CD14-positive monocyte (primary cell): ENCODE measurements around the gene CCN6. TPM values are rescaled to one million over a fixed set of nuclear protein-coding genes. Genes with fewer than 3 reads are reported as not detected.

ENCODE experiments used
- DNase-seq, 3 donors: peaks; one replicate each; pipeline ENCODE4 v3.0.0-alpha.2; 2011 to 2022
- H2AFZ ChIP-seq: 2 replicates; pipeline ENCODE4 v1.6.0; 2012; ENCODE audit warnings: mild to moderate bottlenecking, low read depth, low read length, inconsistent platforms; ENCODE audit not compliant: insufficient read depth, poor library complexity, severe bottlenecking
- H3K27ac ChIP-seq, 2 donors: 1 replicate in 1 of 2; 2 replicates in 1 of 2; pipeline ENCODE4 v1.5.1; 2012 to 2013; ENCODE audit warnings: low read length in 2 of 2, control low read depth in 1 of 2, inconsistent platforms in 1 of 2, low read depth in 1 of 2, mild to moderate bottlenecking in 1 of 2
- H3K27me3 ChIP-seq, 2 donors: one replicate each; pipeline versions ENCODE4 v1.6.0 to v1.6.1; 2011 to 2013; ENCODE audit warnings: low read length in 2 of 2; ENCODE audit not compliant: control insufficient read depth in 2 of 2, insufficient read depth in 2 of 2
- H3K36me3 ChIP-seq, 2 donors: replicated peaks in 1 of 2; 1 replicate in 1 of 2; 2 replicates in 1 of 2; pipeline versions ENCODE4 v1.5.1 to v1.6.1; 2012 to 2013; ENCODE audit warnings: low read length in 2 of 2, control low read depth in 1 of 2, inconsistent platforms in 1 of 2, mild to moderate bottlenecking in 1 of 2; ENCODE audit not compliant: insufficient read depth in 2 of 2, control insufficient read depth in 1 of 2
- H3K4me1 ChIP-seq, 2 donors: 1 replicate in 1 of 2; 2 replicates in 1 of 2; pipeline versions ENCODE4 v1.5.1 to v1.6.1; 2012 to 2013; ENCODE audit warnings: low read length in 2 of 2, control low read depth in 1 of 2, inconsistent platforms in 1 of 2, mild to moderate bottlenecking in 1 of 2, moderate library complexity in 1 of 2; ENCODE audit not compliant: insufficient read depth in 2 of 2, control insufficient read depth in 1 of 2
- H3K4me2 ChIP-seq: replicated peaks from 2 replicates; pipeline ENCODE3; 2012; ENCODE audit warnings: low read length, moderate library complexity, mild to moderate bottlenecking; ENCODE audit not compliant: poor library complexity, severe bottlenecking; ENCODE audit errors: extremely low read depth
- H3K4me3 ChIP-seq, 3 experiments: fragments of 200-600 bp in 1 of 3; sonication (generic) in 1 of 3; replicated peaks in 1 of 3; 1 replicate in 2 of 3; 2 replicates in 1 of 3; pipeline ENCODE4 v1.5.1; 2011 to 2013; ENCODE audit warnings: low read length in 3 of 3, mild to moderate bottlenecking in 3 of 3, control low read depth in 2 of 3, low read depth in 2 of 3, inconsistent platforms in 1 of 3, moderate library complexity in 1 of 3
- H3K79me2 ChIP-seq: 2 replicates; pipeline ENCODE4 v1.6.0; 2012; ENCODE audit warnings: mild to moderate bottlenecking, control low read depth, inconsistent platforms, low read length, moderate library complexity; ENCODE audit not compliant: insufficient read depth
- H3K9ac ChIP-seq: 2 replicates; pipeline ENCODE4 v1.6.0; 2017; ENCODE audit warnings: low read length, mild to moderate bottlenecking; ENCODE audit not compliant: insufficient read depth, poor library complexity, severe bottlenecking
- H3K9me3 ChIP-seq, 2 donors: replicated peaks in 1 of 2; 1 replicate in 1 of 2; 2 replicates in 1 of 2; pipeline versions ENCODE4 v1.5.1 to v1.6.1; 2012 to 2013; ENCODE audit warnings: low read length in 2 of 2, control low read depth in 1 of 2; ENCODE audit not compliant: control insufficient read depth in 1 of 2, insufficient read depth in 1 of 2
- H4K20me1 ChIP-seq: 2 replicates; pipeline ENCODE4 v1.6.0; 2012; ENCODE audit warnings: mild to moderate bottlenecking, low read length, control low read depth, moderate library complexity; ENCODE audit not compliant: insufficient read depth
- H3K27ac Mint-ChIP-seq, 7 donors: one replicate each; pipeline ENCODE4 v1.8.0; 2020; ENCODE audit warnings: mild to moderate bottlenecking in 7 of 7, mixed read lengths in 7 of 7, moderate library complexity in 6 of 7, inconsistent platforms in 2 of 7
- H3K27me3 Mint-ChIP-seq, 3 donors: one replicate each; pipeline ENCODE4 v1.8.0; 2021 to 2022; ENCODE audit warnings: low read depth in 3 of 3, mild to moderate bottlenecking in 3 of 3, mixed read lengths in 3 of 3, moderate library complexity in 3 of 3, inconsistent platforms in 1 of 3
- H3K36me3 Mint-ChIP-seq, 2 donors: one replicate each; pipeline ENCODE4 v1.8.0; 2020; ENCODE audit warnings: mixed read lengths in 2 of 2, inconsistent platforms in 1 of 2, mild to moderate bottlenecking in 1 of 2
- H3K4me1 Mint-ChIP-seq: one replicate; pipeline ENCODE4 v1.8.0; 2020; ENCODE audit warnings: mild to moderate bottlenecking, mixed read lengths
- H3K4me3 Mint-ChIP-seq, 2 donors: one replicate each; pipeline ENCODE4 v1.8.0; 2020; ENCODE audit warnings: mild to moderate bottlenecking in 2 of 2, mixed read lengths in 2 of 2, moderate library complexity in 1 of 2
- H3K9me3 Mint-ChIP-seq, 7 donors: one replicate each; pipeline ENCODE4 v1.8.0; 2020 to 2022; ENCODE audit warnings: mixed read lengths in 7 of 7, mild to moderate bottlenecking in 6 of 7, moderate library complexity in 6 of 7, inconsistent platforms in 2 of 7
- WGBS: methylation state at CpG from one replicate; pipeline ENCODE4 v1.1.5; 2013; ENCODE audit warnings: missing lambda C conversion rate; ENCODE audit not compliant: insufficient coverage; 5-methylcytosine and 5-hydroxymethylcytosine counted together
- intact Hi-C, 2 donors: fragments of 100-400 bp; cut with micrococcal nuclease; formaldehyde crosslinking; loops; one replicate each; pipeline versions ENCODE4 v1.15.0 to v1.15.1; 2023
- polyA plus RNA-seq, 3 donors: library from polyadenylated mRNA; depleted of rRNA in 1 of 3; unstranded in 2 of 3; stranded (reverse) in 1 of 3; fragments of 300-500 nt in 2 of 3; fragments of >200 nt in 1 of 3; fragmentation: Illumina TruSeq in 2 of 3; gene quantifications; 1 replicate in 2 of 3; 2 replicates in 1 of 3; pipeline ENCODE4 v1.2.3, GENCODE V29; 2012 to 2021
- TF ChIP-seq, protein P1 (sequence below): fragments of 200-600 bp; IDR thresholded peaks from one replicate; pipeline ENCODE4 v1.8.0; 2022; ENCODE audit warnings: antibody characterized with exemption, mild to moderate bottlenecking

The CCN6 gene
- polyA plus RNA-seq, 3 donors, result not detected

DNA sequence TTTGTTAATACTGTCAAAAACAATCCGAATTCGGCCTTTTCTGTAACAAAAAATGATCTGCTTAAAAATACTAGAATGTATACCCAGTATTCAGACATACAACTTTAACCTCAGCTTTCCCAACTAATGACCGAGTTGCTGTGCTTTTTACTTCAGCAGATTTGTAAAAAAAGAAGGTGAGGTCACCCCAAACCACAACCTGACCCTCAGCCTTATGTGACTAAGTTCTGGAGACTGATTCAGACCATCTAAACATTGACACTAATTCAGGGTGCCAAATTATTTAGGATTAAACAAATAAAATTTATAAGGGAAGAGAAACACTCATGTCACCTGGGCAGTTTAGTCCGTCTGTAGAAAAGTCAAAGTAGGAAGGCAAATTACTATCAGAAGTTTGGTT lies 7.7 kb downstream of the CCN6 start:
- Mint-ChIP-seq H3K9me3 (no peaks in the 10 kb centered on the region), H3K4me3 (no peak overlapping the region), H3K36me3 (no peaks in the 10 kb centered on the region), H3K4me1 (no peaks in the 10 kb centered on the region), H3K27ac (no peak overlapping the region), H3K27me3 (no peaks in the 10 kb centered on the region)
- no peak for DNase-seq
- H3K79me2 ChIP-seq, result no peaks in the 10 kb centered on the region
- H2AFZ ChIP-seq, result no peak overlapping the region
- TF ChIP-seq, protein P1, sequence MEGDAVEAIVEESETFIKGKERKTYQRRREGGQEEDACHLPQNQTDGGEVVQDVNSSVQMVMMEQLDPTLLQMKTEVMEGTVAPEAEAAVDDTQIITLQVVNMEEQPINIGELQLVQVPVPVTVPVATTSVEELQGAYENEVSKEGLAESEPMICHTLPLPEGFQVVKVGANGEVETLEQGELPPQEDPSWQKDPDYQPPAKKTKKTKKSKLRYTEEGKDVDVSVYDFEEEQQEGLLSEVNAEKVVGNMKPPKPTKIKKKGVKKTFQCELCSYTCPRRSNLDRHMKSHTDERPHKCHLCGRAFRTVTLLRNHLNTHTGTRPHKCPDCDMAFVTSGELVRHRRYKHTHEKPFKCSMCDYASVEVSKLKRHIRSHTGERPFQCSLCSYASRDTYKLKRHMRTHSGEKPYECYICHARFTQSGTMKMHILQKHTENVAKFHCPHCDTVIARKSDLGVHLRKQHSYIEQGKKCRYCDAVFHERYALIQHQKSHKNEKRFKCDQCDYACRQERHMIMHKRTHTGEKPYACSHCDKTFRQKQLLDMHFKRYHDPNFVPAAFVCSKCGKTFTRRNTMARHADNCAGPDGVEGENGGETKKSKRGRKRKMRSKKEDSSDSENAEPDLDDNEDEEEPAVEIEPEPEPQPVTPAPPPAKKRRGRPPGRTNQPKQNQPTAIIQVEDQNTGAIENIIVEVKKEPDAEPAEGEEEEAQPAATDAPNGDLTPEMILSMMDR, result no peak
- H3K27me3 ChIP-seq, result no peaks in the 10 kb centered on the region
- intact Hi-C loops, result no loop called here
- H3K27ac ChIP-seq, result no peak overlapping the region
- H3K4me1 ChIP-seq, result no peaks in the 10 kb centered on the region
- WGBS, result no CpG with 5 or more reads among the region's 4 CpGs
- no peaks in the 10 kb centered on the region for H3K36me3 ChIP-seq
- H4K20me1 ChIP-seq, result no peaks in the 10 kb centered on the region
- no peaks in the 10 kb centered on the region for H3K9me3 ChIP-seq
- no peak overlapping the region for H3K4me2 ChIP-seq
- no peak overlapping the region for H3K9ac ChIP-seq
- no peak overlapping the region for H3K4me3 ChIP-seq

DNA sequence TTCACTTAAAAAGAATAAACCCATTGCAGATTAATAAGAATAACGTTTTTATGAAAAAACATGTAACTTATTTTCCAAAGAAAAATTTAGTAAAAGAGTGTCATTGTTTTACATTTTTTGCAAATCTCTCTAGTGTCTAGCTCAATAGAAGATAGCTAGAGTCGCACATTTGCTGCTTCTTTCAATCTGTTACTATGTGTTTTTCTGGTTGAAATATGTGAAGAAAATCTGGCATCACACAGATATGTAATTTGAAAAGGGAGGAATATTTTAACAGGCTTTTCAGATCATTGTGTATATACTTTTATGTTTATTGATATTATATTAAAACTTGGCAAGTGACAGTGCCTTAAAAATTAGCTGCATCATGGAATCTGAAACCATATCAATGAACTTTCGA lies 9.1 kb downstream of the CCN6 start:
- no peaks in the 10 kb centered on the region for H3K36me3 Mint-ChIP-seq
- no peak for DNase-seq
- no peaks in the 10 kb centered on the region for H3K9me3 Mint-ChIP-seq
- no peak overlapping the region for H2AFZ ChIP-seq
- no peaks in the 10 kb centered on the region for H3K4me1 ChIP-seq
- no peaks in the 10 kb centered on the region for H3K9me3 ChIP-seq
- H3K27ac ChIP-seq, result no peak overlapping the region
- H3K36me3 ChIP-seq, result no peaks in the 10 kb centered on the region
- no peak overlapping the region for H3K4me2 ChIP-seq
- H3K27ac Mint-ChIP-seq, result no peak overlapping the region
- TF ChIP-seq, protein P1, result no peak
- no peak overlapping the region for H3K9ac ChIP-seq
- no peaks in the 10 kb centered on the region for H3K4me1 Mint-ChIP-seq
- no peak overlapping the region for H3K4me3 ChIP-seq
- H4K20me1 ChIP-seq, result no peaks in the 10 kb centered on the region
- intact Hi-C loops, result no loop called here
- H3K4me3 Mint-ChIP-seq, result no peak overlapping the region
- no peaks in the 10 kb centered on the region for H3K79me2 ChIP-seq
- no CpG with 5 or more reads among the region's 3 CpGs for WGBS
- no peaks in the 10 kb centered on the region for H3K27me3 Mint-ChIP-seq
- H3K27me3 ChIP-seq, result no peaks in the 10 kb centered on the region
